LNCAP (cell line): ENCODE data around the gene FRMD3.

Experiments used
- TF ChIP-seq, protein P1 (sequence below): fragments of 450-650 bp; IDR thresholded peaks from 2 replicates; pipeline ENCODE4 v1.5.1; 2017; ENCODE audit warnings: mild to moderate bottlenecking

The FRMD3 gene

DNA sequence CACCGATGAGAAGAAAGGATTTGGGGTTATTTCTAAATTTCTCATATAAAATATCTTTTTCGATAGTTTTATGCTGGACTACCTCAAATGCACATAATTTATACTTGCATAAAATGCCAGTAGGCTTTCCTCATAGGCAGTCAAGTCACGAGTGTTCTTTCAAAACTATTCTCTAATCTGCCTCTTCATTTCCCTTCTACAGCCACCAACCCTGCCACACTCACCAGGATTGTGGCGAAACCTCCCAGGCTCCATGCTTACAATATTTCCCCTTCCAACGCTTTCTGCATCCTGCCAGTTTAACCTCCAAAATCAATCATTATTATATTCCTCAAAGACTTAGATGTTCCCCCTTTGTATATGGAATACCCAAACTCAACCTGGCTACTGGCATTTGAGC is 65.4 kb downstream of the FRMD3 start:
- TF ChIP-seq, protein P1, sequence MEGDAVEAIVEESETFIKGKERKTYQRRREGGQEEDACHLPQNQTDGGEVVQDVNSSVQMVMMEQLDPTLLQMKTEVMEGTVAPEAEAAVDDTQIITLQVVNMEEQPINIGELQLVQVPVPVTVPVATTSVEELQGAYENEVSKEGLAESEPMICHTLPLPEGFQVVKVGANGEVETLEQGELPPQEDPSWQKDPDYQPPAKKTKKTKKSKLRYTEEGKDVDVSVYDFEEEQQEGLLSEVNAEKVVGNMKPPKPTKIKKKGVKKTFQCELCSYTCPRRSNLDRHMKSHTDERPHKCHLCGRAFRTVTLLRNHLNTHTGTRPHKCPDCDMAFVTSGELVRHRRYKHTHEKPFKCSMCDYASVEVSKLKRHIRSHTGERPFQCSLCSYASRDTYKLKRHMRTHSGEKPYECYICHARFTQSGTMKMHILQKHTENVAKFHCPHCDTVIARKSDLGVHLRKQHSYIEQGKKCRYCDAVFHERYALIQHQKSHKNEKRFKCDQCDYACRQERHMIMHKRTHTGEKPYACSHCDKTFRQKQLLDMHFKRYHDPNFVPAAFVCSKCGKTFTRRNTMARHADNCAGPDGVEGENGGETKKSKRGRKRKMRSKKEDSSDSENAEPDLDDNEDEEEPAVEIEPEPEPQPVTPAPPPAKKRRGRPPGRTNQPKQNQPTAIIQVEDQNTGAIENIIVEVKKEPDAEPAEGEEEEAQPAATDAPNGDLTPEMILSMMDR: no peak

DNA sequence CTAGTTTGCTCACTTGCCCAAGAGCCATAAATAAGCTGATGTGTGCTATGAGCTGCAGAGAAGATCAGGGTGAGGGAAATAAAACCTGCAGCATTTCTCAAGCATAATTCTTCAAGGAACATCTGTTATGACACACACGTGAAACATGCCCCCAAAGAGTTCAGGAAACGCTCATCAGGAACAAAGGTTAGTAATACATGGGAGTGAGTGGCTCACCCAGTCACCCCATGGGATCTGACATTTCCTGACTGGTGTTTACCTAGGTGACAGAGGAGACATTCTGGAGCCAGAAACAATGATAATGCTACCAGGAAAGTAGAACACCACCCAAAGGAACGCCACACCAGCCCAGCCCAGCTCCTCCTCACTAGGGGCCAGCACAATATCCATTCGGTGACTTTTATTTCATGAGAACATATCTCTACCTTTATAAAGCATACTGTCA is 66.0 kb downstream of the FRMD3 start:
- TF ChIP-seq, protein P1: no peak

DNA sequence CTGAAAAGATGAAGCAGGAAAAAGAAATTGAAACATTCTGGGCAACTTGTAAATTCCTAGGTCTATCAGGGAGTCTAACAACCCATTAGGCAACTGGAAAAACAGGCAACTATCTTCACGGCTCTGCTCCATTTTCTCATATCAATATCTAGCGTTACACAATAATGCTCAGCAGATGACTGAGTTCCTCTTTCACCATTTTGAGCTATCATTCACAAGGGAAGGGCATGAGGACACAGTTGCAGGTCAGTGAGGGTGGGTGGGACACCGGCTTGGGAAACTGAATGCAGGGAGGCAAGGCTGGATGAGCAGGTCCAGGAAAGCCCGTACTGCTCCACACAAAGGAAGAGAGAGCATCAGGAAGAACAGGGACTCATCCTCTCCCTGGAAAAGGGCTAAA is 67.0 kb downstream of the FRMD3 start:
- TF ChIP-seq, protein P1: no peak

DNA sequence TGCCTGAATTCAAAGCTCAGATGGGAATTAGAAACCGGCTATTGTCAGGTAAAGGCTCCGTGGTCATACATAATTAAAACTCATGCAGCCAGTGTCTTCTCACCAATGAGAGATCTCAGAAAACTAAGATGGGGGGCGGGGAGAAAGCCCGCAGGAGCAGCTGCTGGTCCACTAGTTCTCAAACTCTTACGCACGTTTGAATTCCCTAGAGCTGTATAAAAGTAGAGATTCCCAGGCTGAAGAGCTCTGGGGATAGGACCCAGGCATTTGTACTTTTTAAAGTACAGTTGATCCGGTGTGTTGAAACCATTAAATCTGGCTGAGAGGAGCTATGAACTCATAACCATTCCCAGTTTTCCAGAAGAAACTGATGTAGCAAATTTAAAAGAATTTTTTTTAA is 68.5 kb downstream of the FRMD3 start:
- TF ChIP-seq, protein P1: no peak

DNA sequence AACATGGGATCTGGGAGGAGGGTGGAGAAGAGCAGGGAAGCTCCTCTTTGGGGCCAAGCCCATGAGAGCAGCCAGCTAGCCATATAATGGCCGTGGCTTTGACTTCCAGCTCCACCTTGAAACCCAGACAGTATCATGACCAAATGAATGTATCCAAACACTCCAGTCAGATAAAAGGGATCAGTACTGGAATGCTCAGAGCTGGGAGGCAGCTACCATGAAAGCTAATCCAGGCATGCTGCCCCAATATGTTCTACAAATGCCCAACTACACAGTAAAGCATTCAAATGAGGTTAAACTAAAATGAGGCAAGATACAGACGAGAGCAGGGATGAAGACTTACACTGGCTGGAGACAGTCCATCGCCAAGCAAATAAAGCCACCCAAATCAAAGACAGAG is 69.4 kb downstream of the FRMD3 start:
- TF ChIP-seq, protein P1: no peak

DNA sequence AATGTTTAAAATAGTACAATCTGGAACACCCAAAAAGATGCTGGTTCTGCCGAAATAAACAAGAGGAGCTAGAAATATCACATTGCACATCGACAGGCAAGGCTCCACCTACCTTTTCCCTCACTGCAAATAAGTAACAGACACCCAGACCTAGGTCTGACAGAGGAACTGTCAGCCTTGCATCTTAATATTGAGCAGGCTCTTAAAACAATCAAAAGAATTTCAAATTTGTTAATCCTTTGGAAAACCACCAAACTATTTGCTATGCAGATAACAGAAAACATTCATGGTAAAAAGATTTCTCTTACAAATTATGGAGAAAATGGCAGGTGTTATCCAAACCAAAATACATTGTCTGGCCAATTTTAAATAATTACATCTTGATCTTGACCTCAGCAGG is 71.3 kb downstream of the FRMD3 start:
- TF ChIP-seq, protein P1: no peak

DNA sequence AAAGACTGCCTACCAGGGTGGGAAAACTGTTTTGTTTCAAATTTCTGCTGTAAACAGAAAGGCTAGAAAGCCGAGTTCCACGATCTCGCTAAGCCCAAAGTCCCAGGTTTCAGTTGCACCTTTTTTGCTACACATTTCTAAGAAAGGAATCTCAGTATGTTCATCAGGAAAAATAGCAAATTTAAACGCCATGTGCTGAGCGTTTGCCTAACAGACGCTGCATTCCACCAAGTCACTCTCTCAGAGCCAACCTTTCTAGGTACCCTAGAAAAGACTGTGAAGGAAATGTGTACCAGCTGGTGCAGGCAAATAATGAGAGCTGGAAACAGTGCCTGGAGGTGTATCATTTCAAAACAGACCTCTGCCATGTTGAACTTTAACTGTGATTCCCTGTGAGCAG is 71.8 kb downstream of the FRMD3 start:
- TF ChIP-seq, protein P1: no peak

DNA sequence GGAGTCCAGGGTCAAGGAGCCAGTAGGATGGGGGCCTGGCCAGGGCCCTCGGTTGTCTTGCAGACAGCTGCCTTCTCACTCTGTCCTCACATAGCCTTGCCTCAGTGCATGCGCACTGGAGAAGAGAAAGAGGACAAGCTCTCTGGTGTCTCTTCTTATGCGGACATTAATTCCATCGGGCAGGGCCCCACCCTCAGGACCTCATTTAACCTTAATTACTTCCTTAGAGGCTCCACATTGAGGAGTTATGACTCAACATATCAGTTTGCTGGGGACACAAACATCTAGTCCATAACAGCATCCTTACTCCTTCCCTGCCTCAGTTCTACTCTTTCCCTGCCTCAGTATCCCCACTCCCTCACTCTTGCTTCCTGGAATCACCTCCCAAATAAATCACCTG is 78.4 kb downstream of the FRMD3 start:
- TF ChIP-seq, protein P1: no peak
